H1 (cell line): Measurements from ENCODE around the gene NOXRED1. TPM values are rescaled to one million over a fixed set of nuclear protein-coding genes. Genes with fewer than 3 reads are reported as not detected.

Experiments used
- CTCF ChIA-PET: fragments of 300-600 bp; sonication (Branson Sonifier 250); formaldehyde crosslinking; loops from one replicate; lab custom pipeline; 2021; ENCODE audit not compliant: partially characterized antibody; lab: Charles Lee
- POLR2A ChIA-PET: fragments of 300-600 bp; sonication (Branson Sonifier 250); formaldehyde crosslinking; loops from one replicate; lab custom pipeline; 2021; ENCODE audit warnings: inconsistent platforms; ENCODE audit not compliant: partially characterized antibody; lab: Charles Lee
- DNase-seq, 2 experiments: peaks; one replicate each; pipeline versions ENCODE4 v3.0.0 to v3.0.0-alpha.2; 2010 to 2022; ENCODE audit warnings: low spot score in 2 of 2, low read depth in 1 of 2, mixed read lengths in 1 of 2
- FAIRE-seq: peaks from 2 replicates; lab custom pipeline; 2011; peaks lifted over from hg19 to GRCh38; lab: Jason Lieb, UNC
- H2AFZ ChIP-seq: 2 replicates; pipeline ENCODE4 v1.8.1; 2012; ENCODE audit warnings: low read length, inconsistent platforms
- H2AK5ac ChIP-seq: 2 replicates; pipeline ENCODE4 v1.6.1; 2013; ENCODE audit warnings: low read depth, low read length
- H2BK120ac ChIP-seq: replicated peaks from 2 replicates; pipeline ENCODE3; 2013; ENCODE audit warnings: low read depth, low read length, inconsistent platforms
- H2BK12ac ChIP-seq: 2 replicates; pipeline ENCODE4 v1.6.1; 2013; ENCODE audit warnings: low read depth, low read length
- H2BK15ac ChIP-seq: 2 replicates; pipeline ENCODE4 v1.6.1; 2013; ENCODE audit warnings: low read length
- H2BK20ac ChIP-seq: 2 replicates; pipeline ENCODE4 v1.6.1; 2013; ENCODE audit warnings: low read length
- H2BK5ac ChIP-seq: 2 replicates; pipeline ENCODE4 v1.6.1; 2013; ENCODE audit warnings: low read depth, low read length
- H3K14ac ChIP-seq: 2 replicates; pipeline ENCODE4 v1.6.1; 2013; ENCODE audit warnings: inconsistent platforms; ENCODE audit not compliant: insufficient read length
- H3K18ac ChIP-seq: 2 replicates; pipeline ENCODE4 v1.6.1; 2013; ENCODE audit warnings: low read length; ENCODE audit errors: extremely low read depth
- H3K23ac ChIP-seq: 2 replicates; pipeline ENCODE4 v1.6.1; 2013; ENCODE audit warnings: inconsistent platforms; ENCODE audit not compliant: insufficient read length
- H3K23me2 ChIP-seq: 2 replicates; pipeline ENCODE4 v1.6.1; 2013; ENCODE audit warnings: low read depth, low read length
- H3K27ac ChIP-seq: 2 replicates; pipeline ENCODE4 v1.6.1; 2011; ENCODE audit warnings: low read depth, low read length, inconsistent platforms
- H3K27me3 ChIP-seq, 4 experiments: replicated peaks in 1 of 4; 1 replicate in 1 of 4; 2 replicates in 3 of 4; pipeline versions ENCODE4 v1.6.1 to v1.8.1; 2011 to 2013; ENCODE audit warnings: low read length in 3 of 4, mild to moderate bottlenecking in 3 of 4, inconsistent platforms in 2 of 4, mixed read lengths in 2 of 4, moderate library complexity in 1 of 4; ENCODE audit not compliant: control insufficient read depth in 3 of 4, insufficient read depth in 3 of 4; ENCODE audit errors: extremely low read depth in 1 of 4
- H3K36me3 ChIP-seq, 4 experiments: 2 replicates each; pipeline versions ENCODE4 v1.6.1 to v1.8.1; 2011 to 2013; ENCODE audit warnings: mild to moderate bottlenecking in 4 of 4, low read length in 3 of 4, moderate library complexity in 2 of 4, control low read depth in 1 of 4, inconsistent platforms in 1 of 4; ENCODE audit not compliant: insufficient read depth in 4 of 4, control insufficient read depth in 2 of 4
- H3K4ac ChIP-seq: replicated peaks from 2 replicates; pipeline ENCODE3; 2013; ENCODE audit warnings: low read length, low read depth, mixed read lengths, inconsistent platforms; ENCODE audit not compliant: insufficient read length
- H3K4me1 ChIP-seq, 4 experiments: replicated peaks in 1 of 4; 1 replicate in 1 of 4; 2 replicates in 3 of 4; pipeline versions ENCODE4 v1.6.1 to v1.8.1; 2011 to 2013; ENCODE audit warnings: low read length in 3 of 4, inconsistent platforms in 2 of 4, mixed read lengths in 1 of 4; ENCODE audit not compliant: insufficient read depth in 4 of 4, control insufficient read depth in 3 of 4
- H3K4me2 ChIP-seq, 2 experiments: 2 replicates each; pipeline versions ENCODE4 v1.6.1 to v1.8.1; 2011 to 2013; ENCODE audit warnings: low read depth in 2 of 2, low read length in 2 of 2, control low read depth in 1 of 2, inconsistent platforms in 1 of 2, mild to moderate bottlenecking in 1 of 2; ENCODE audit not compliant: insufficient read depth in 1 of 2
- H3K4me3 ChIP-seq, 4 experiments: fragments of 200-600, 300-600 bp in 1 of 4; sonication (generic), shearing (Covaris generic), sonication (Bioruptor Twin) in 1 of 4; 2 replicates each; pipeline versions ENCODE4 v1.5.1 to v1.8.1; 2011 to 2016; ENCODE audit warnings: low read length in 4 of 4, low read depth in 3 of 4, control low read depth in 2 of 4, inconsistent platforms in 2 of 4, mild to moderate bottlenecking in 2 of 4, mixed read lengths in 1 of 4, moderate library complexity in 1 of 4; ENCODE audit not compliant: insufficient read depth in 2 of 4; ENCODE audit errors: extremely low read depth in 1 of 4
- H3K56ac ChIP-seq: replicated peaks from 2 replicates; pipeline ENCODE3; 2013; ENCODE audit warnings: low read depth, mild to moderate bottlenecking, mixed read lengths, low read length, inconsistent platforms; ENCODE audit not compliant: insufficient read length
- H3K79me1 ChIP-seq: 2 replicates; pipeline ENCODE4 v1.6.1; 2013; ENCODE audit warnings: low read depth, low read length, control low read depth
- H3K79me2 ChIP-seq, 2 experiments: 2 replicates each; pipeline versions ENCODE4 v1.6.1 to v1.8.1; 2012 to 2013; ENCODE audit warnings: low read length in 2 of 2, mild to moderate bottlenecking in 2 of 2, inconsistent platforms in 1 of 2; ENCODE audit not compliant: insufficient read depth in 2 of 2, control insufficient read depth in 1 of 2
- H3K9ac ChIP-seq, 4 experiments: replicated peaks in 1 of 4; 1 replicate in 1 of 4; 2 replicates in 3 of 4; pipeline versions ENCODE4 v1.6.1 to v1.8.1; 2011 to 2013; ENCODE audit warnings: low read depth in 3 of 4, low read length in 3 of 4, control low read depth in 2 of 4, mild to moderate bottlenecking in 2 of 4, moderate library complexity in 2 of 4, inconsistent platforms in 1 of 4; ENCODE audit errors: extremely low read depth in 1 of 4
- H3K9me3 ChIP-seq, 2 experiments: 2 replicates each; pipeline versions ENCODE4 v1.6.1 to v1.8.1; 2012 to 2013; ENCODE audit warnings: mild to moderate bottlenecking in 2 of 2, moderate library complexity in 2 of 2, control low read depth in 1 of 2, inconsistent platforms in 1 of 2, low read depth in 1 of 2, low read length in 1 of 2, mixed read lengths in 1 of 2; ENCODE audit not compliant: insufficient read depth in 2 of 2
- H4K20me1 ChIP-seq, 2 experiments: replicated peaks in 1 of 2; 2 replicates each; pipeline versions ENCODE3 to v1.8.1; 2011 to 2013; ENCODE audit warnings: inconsistent platforms in 2 of 2, low read length in 2 of 2, mild to moderate bottlenecking in 1 of 2; ENCODE audit not compliant: insufficient read depth in 2 of 2, control insufficient read depth in 1 of 2
- H4K5ac ChIP-seq: 2 replicates; pipeline ENCODE4 v1.6.1; 2013; ENCODE audit warnings: low read length, low read depth, mixed read lengths, inconsistent platforms; ENCODE audit not compliant: insufficient read length
- H4K8ac ChIP-seq: 2 replicates; pipeline ENCODE4 v1.8.0; 2013; ENCODE audit warnings: mild to moderate bottlenecking, moderate library complexity, low read length, inconsistent platforms; ENCODE audit not compliant: insufficient read depth; ENCODE audit errors: extremely low read depth
- H4K91ac ChIP-seq: replicated peaks from 2 replicates; pipeline ENCODE3; 2013; ENCODE audit warnings: low read length, mixed read lengths, inconsistent platforms; ENCODE audit not compliant: insufficient read length
- ASH2L ChIP-seq: fragments of 200-600, 300-600 bp; sonication (generic); IDR thresholded peaks from one replicate; pipeline ENCODE4 v1.7.1; 2017; ENCODE audit warnings: low read length
- ATF3 ChIP-seq: IDR thresholded peaks from 2 replicates; pipeline ENCODE4 v1.6.1; 2011; ENCODE audit warnings: low read depth, mild to moderate bottlenecking, low read length; ENCODE audit not compliant: insufficient read depth
- CTBP2 ChIP-seq: IDR thresholded peaks from 2 replicates; pipeline ENCODE4 v1.7.0; 2011; ENCODE audit warnings: borderline replicate concordance, mild to moderate bottlenecking, moderate library complexity, mixed read lengths, low read length; ENCODE audit not compliant: insufficient read depth, insufficient read length
- KDM5A ChIP-seq: fragments of 200-600 bp; IDR thresholded peaks from 2 replicates; pipeline ENCODE4 v1.7.1; 2012; ENCODE audit warnings: mild to moderate bottlenecking, low read length, inconsistent platforms, mixed read lengths
- POLR2AphosphoS5 ChIP-seq: IDR thresholded peaks from 2 replicates; pipeline ENCODE4 v1.6.1; 2011; ENCODE audit warnings: low read depth, low read length
- TAF1 ChIP-seq: IDR thresholded peaks from 2 replicates; pipeline ENCODE4 v1.6.1; 2011; ENCODE audit warnings: mild to moderate bottlenecking, low read depth, low read length
- WGBS, 2 experiments: shearing (Covaris generic) in 1 of 2; methylation state at CpG; one replicate each; pipeline versions ENCODE4 v1.1.6 to v1.1.7; 2013 to 2015; ENCODE audit warnings: low lambda C conversion rate in 2 of 2, mixed read lengths in 2 of 2, inconsistent platforms in 1 of 2, low coverage in 1 of 2, missing lambda C conversion rate in 1 of 2; ENCODE audit not compliant: insufficient replicate concordance in 2 of 2, insufficient coverage in 1 of 2, insufficient read length in 1 of 2; ENCODE audit errors: extremely low coverage in 1 of 2, missing lambda C conversion rate in 1 of 2; 5-methylcytosine and 5-hydroxymethylcytosine counted together
- polyA plus RNA-seq, 7 experiments: library from polyadenylated mRNA; depleted of rRNA in 3 of 7; stranded (reverse) in 5 of 7; unstranded in 2 of 7; fragments of >200 nt in 5 of 7; fragments of 200-250 nt in 2 of 7; gene quantifications; 1 replicate in 5 of 7; 2 replicates in 1 of 7; 4 replicates in 1 of 7; pipeline versions ENCODE4 v1.2.1 to v1.2.3, GENCODE V29; 2011 to 2013; ENCODE audit warnings: missing spikeins in 2 of 7, mixed read lengths in 2 of 7
- total RNA-seq: library from RNA; stranded (reverse); fragmentation: NEBNext Ultra II Directional; extraction: Animal tissue kit (Norgen Biotek cat#: 25700); gene quantifications from 2 replicates; pipeline ENCODE4 v1.2.1, GENCODE V29; 2021

Gene NOXRED1
- total and polyA plus RNA-seq, 2 of the 8 experiments (the other 6 are each of a cell fraction or from before 2014, with no cell fraction given) = 0.23 to 0.48 TPM

GRCh38 chr14:77467801-77468200, 44.5 kb upstream of the NOXRED1 start:
- H3K23ac ChIP-seq = no peak overlapping the region
- H4K91ac ChIP-seq = no peak overlapping the region
- no peaks in the 10 kb centered on the region for H3K79me1 ChIP-seq
- H4K20me1 ChIP-seq = peaks cover 0 to 8% of the 10 kb centered on the region in 2 experiments
- no peak overlapping the region for H3K4ac ChIP-seq
- H2BK120ac ChIP-seq = no peak overlapping the region
- no peak overlapping the region for H2BK20ac ChIP-seq
- H3K4me2 ChIP-seq = no peak overlapping the region
- no peak overlapping the region for H3K18ac ChIP-seq
- H4K5ac ChIP-seq = no peak overlapping the region
- no peak overlapping the region for H3K9ac ChIP-seq
- no peak overlapping the region for H3K14ac ChIP-seq
- WGBS, 2 experiments = 89% methylated on average over 5 of the region's 5 CpGs; no CpG with 5 or more reads in 1 of the 2 experiments
- H3K4me1 ChIP-seq = peaks cover 0 to 5% (median 2%) of the 10 kb centered on the region in 4 experiments; a peak in 3 of 7 replicates
- H3K56ac ChIP-seq = no peak overlapping the region
- no peaks in the 10 kb centered on the region for H3K23me2 ChIP-seq
- H2BK5ac ChIP-seq = no peak overlapping the region
- H3K4me3 ChIP-seq = no peak overlapping the region
- H2BK12ac ChIP-seq = no peak overlapping the region
- H3K36me3 ChIP-seq = peaks cover 22 to 65% (median 45%) of the 10 kb centered on the region in 4 experiments
- H2AFZ ChIP-seq = no peak overlapping the region
- H4K8ac ChIP-seq = no peak overlapping the region
- FAIRE-seq = no peak
- no peak for DNase-seq
- H2BK15ac ChIP-seq = no peak overlapping the region
- H3K27ac ChIP-seq = no peak overlapping the region
- H3K9me3 ChIP-seq = no peaks in the 10 kb centered on the region
- ChIA-PET POLR2A (no interaction called here), CTCF (interaction anchor here (0.6 to 3.9 kb wide), 7 partner anchors 9 to 247 kb away, joined by 3 to 32 read pairs (median 3); partner anchors contain the start of genes AHSA1 and VIPAS39)
- no peaks in the 10 kb centered on the region for H3K27me3 ChIP-seq
- no peak overlapping the region for H2AK5ac ChIP-seq
- no peaks in the 10 kb centered on the region for H3K79me2 ChIP-seq
- TF ChIP-seq ASH2L (no peak), CTBP2 (no peak), KDM5A (no peak), POLR2AphosphoS5 (no peak), TAF1 (no peak), ATF3 (no peak)
